Stimulated activated CD8-positive, alpha-beta memory T cell treated with anti-CD3 and anti-CD28 coated beads, Interleukin-4, amount 100 ng/mL, for 24 hours (primary cell): ENCODE results near the gene MZT1.
"Not testable (repeated sequence)": the region's sequence is repeated elsewhere in the genome, so short reads cannot be mapped to it uniquely, and the experiment has no call there.

Experiments
- DNase-seq: peaks from one replicate; pipeline ENCODE4 v3.0.0-alpha.2; 2020; ENCODE audit warnings: low read depth

The MZT1 gene

GRCh38 chr13:72727417-72728289 is at the start of gene MZT1, which contains the start of gene BORA:
Gene MZT1 (minus strand): TSS chr13:72727629. CDS start chr13:72727602, 27 bp downstream.
Gene BORA (plus strand): TSS chr13:72727923. CDS start chr13:72728941, 1,018 bp downstream.
- peak; percentile 94 for DNase-seq

- DNase-seq = no peak
These were observed 46.6 kb upstream of the MZT1 start for GRCh38 chr13:72774019-72774418.

GRCh38 chr13:72763411-72763810 is 36.0 kb upstream of the MZT1 start:
- no peak for DNase-seq

- DNase-seq = no peak
These were observed 32.8 kb upstream of the MZT1 start for GRCh38 chr13:72760189-72760588.

GRCh38 chr13:72757792-72758535 is 30.5 kb upstream of the MZT1 start:
- DNase-seq = no peak

GRCh38 chr13:72754111-72754510 is 26.7 kb upstream of the MZT1 start:
- no peak for DNase-seq

- no peak for DNase-seq
These were observed 23.8 kb upstream of the MZT1 start for GRCh38 chr13:72751220-72751619.

GRCh38 chr13:72745260-72745659 is 17.8 kb upstream of the MZT1 start:
- DNase-seq = no peak

- no peak for DNase-seq
These were observed 12.6 kb upstream of the MZT1 start for GRCh38 chr13:72740015-72740414.

GRCh38 chr13:72737033-72737432 is 9.6 kb upstream of the MZT1 start:
- no peak for DNase-seq

GRCh38 chr13:72728290-72728605 is 819 bp upstream of the MZT1 start:
- no peak for DNase-seq

GRCh38 chr13:72726726-72727416 is 558 bp downstream of the MZT1 start:
- peak; percentile 3 for DNase-seq

- DNase-seq = not testable (repeated sequence)
These were observed 1.2 kb downstream of the MZT1 start for GRCh38 chr13:72726185-72726584.

GRCh38 chr13:72716776-72717175 is 10.7 kb downstream of the MZT1 start:
- DNase-seq = no peak

- no peak for DNase-seq
These were observed 26.9 kb downstream of the MZT1 start for GRCh38 chr13:72700509-72700908.

- DNase-seq = no peak
These were observed 29.3 kb downstream of the MZT1 start for GRCh38 chr13:72698164-72698563.

GRCh38 chr13:72696579-72696978 is 30.9 kb downstream of the MZT1 start:
- DNase-seq = no peak

- DNase-seq = no peak
These were observed 33.1 kb downstream of the MZT1 start for GRCh38 chr13:72694314-72694713.

GRCh38 chr13:72693832-72694231 is 33.6 kb downstream of the MZT1 start:
- DNase-seq = no peak

GRCh38 chr13:72692884-72693514 is 34.4 kb downstream of the MZT1 start:
- no peak for DNase-seq

GRCh38 chr13:72689181-72689696 is 38.2 kb downstream of the MZT1 start:
- no peak for DNase-seq

- DNase-seq = no peak
These were observed 40.7 kb downstream of the MZT1 start for GRCh38 chr13:72686766-72687165.
